Panc1 (cell line): Measurements from ENCODE around the gene MCU.

ENCODE experiments used
- POLR2AphosphoS5 ChIP-seq: IDR thresholded peaks from 2 replicates; pipeline ENCODE4 v1.6.1; 2012; ENCODE audit warnings: mild to moderate bottlenecking, low read depth, low read length, moderate library complexity
- SIN3A ChIP-seq: IDR thresholded peaks from 2 replicates; pipeline ENCODE4 v1.6.1; 2012; ENCODE audit warnings: low read depth, mild to moderate bottlenecking, low read length, moderate library complexity, borderline replicate concordance; ENCODE audit not compliant: insufficient read depth
- TCF7L2 ChIP-seq: IDR thresholded peaks from 2 replicates; pipeline ENCODE4 v1.6.1; 2011; ENCODE audit warnings: mild to moderate bottlenecking, low read depth, low read length, inconsistent platforms
- TF ChIP-seq, protein P1 (sequence below): fragments of 450-650 bp; IDR thresholded peaks from 2 replicates; pipeline ENCODE4 v1.5.1; 2017; ENCODE audit warnings: mild to moderate bottlenecking
- TF ChIP-seq, protein P2 (sequence below), 2 experiments: IDR thresholded peaks; 2 replicates each; pipeline ENCODE4 v1.6.1; 2011 to 2012; ENCODE audit warnings: low read depth in 2 of 2, control low read depth in 1 of 2, low read length in 1 of 2, mild to moderate bottlenecking in 1 of 2, moderate library complexity in 1 of 2; ENCODE audit not compliant: insufficient read depth in 1 of 2

DNA sequence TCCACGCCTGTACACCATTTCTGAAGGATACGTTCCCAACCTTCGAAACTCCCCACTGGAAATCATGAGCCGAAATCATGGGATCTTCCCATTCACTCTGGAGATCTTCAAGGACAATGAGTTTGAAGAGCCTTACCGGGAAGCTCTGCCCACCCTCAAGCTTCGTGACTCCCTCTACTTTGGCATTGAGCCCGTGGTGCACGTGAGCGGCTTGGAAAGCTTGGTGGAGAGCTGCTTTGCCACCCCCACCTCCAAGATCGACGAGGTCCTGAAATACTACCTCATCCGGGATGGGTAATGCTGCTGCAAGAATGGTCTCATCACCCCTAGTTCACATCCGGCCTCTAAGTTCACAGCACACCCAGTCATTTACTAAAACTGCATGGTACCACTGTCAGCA is 232.4 kb downstream of the MCU start:
- TF ChIP-seq, protein P1, sequence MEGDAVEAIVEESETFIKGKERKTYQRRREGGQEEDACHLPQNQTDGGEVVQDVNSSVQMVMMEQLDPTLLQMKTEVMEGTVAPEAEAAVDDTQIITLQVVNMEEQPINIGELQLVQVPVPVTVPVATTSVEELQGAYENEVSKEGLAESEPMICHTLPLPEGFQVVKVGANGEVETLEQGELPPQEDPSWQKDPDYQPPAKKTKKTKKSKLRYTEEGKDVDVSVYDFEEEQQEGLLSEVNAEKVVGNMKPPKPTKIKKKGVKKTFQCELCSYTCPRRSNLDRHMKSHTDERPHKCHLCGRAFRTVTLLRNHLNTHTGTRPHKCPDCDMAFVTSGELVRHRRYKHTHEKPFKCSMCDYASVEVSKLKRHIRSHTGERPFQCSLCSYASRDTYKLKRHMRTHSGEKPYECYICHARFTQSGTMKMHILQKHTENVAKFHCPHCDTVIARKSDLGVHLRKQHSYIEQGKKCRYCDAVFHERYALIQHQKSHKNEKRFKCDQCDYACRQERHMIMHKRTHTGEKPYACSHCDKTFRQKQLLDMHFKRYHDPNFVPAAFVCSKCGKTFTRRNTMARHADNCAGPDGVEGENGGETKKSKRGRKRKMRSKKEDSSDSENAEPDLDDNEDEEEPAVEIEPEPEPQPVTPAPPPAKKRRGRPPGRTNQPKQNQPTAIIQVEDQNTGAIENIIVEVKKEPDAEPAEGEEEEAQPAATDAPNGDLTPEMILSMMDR = no peak
- TF ChIP-seq POLR2AphosphoS5 = no peak
- TF ChIP-seq, protein P2, sequence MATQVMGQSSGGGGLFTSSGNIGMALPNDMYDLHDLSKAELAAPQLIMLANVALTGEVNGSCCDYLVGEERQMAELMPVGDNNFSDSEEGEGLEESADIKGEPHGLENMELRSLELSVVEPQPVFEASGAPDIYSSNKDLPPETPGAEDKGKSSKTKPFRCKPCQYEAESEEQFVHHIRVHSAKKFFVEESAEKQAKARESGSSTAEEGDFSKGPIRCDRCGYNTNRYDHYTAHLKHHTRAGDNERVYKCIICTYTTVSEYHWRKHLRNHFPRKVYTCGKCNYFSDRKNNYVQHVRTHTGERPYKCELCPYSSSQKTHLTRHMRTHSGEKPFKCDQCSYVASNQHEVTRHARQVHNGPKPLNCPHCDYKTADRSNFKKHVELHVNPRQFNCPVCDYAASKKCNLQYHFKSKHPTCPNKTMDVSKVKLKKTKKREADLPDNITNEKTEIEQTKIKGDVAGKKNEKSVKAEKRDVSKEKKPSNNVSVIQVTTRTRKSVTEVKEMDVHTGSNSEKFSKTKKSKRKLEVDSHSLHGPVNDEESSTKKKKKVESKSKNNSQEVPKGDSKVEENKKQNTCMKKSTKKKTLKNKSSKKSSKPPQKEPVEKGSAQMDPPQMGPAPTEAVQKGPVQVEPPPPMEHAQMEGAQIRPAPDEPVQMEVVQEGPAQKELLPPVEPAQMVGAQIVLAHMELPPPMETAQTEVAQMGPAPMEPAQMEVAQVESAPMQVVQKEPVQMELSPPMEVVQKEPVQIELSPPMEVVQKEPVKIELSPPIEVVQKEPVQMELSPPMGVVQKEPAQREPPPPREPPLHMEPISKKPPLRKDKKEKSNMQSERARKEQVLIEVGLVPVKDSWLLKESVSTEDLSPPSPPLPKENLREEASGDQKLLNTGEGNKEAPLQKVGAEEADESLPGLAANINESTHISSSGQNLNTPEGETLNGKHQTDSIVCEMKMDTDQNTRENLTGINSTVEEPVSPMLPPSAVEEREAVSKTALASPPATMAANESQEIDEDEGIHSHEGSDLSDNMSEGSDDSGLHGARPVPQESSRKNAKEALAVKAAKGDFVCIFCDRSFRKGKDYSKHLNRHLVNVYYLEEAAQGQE (IDR thresholded peaks at IDR 0.05; ENCODE audit: insufficient read depth in 1 of 2, low read depth in 2 of 2, low read length in 1 of 2) = no peak
- no peak for TF ChIP-seq TCF7L2
- TF ChIP-seq SIN3A = no peak
